Measurements from ENCODE around the gene ARF5. TPM values are rescaled to one million over a fixed set of nuclear protein-coding genes. Genes with fewer than 3 reads are reported as not detected.

Gene ARF5
- polyA plus RNA-seq, 1 donor (not counting 4 experiments of a cell fraction or from before 2014, with no cell fraction given): 274 TPM

DNA sequence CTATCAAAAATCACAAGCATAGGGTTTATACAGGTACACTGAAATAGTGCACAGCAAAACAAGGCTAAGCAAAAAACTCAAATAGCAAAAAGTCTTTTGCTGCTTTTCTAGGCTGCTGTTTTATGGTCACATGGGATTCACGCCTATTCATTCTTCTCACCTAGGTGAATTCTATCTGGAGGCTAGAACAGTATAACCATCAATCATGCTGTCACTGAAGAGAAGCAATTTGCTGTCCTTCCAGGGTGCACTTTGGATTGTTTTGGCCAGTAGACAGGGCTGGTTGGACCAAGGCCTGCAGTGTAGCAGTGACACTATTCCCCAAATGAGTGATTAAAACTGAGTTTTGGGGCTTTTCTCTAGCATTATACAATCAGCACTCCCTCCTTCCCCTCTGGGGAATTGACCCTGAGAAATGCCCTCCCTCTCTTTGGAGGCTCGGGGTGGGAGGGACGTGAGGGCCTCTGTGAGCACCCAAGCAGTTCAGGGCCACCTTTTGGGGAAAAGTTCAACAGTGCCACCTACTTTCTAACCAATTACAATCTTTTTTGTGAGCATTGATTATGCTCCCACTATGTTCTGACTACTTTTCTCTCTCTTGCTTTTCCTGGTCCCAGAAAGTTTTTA, 47.6 kb downstream of the ARF5 start:
- Histone ChIP-seq H3K9me3 (ENCODE audit: control insufficient read depth, low read depth, low read length) (no peaks in the 10 kb centered on the region), H3K36me3 (ENCODE audit: control insufficient read depth in 2 of 2, extremely low read depth in 1 of 2, insufficient read depth in 2 of 2, low read length in 2 of 2) (no peaks in the 10 kb centered on the region), H2AFZ (ENCODE audit: control insufficient read depth, low read length) (no peak overlapping the region), H3K27me3 (ENCODE audit: control insufficient read depth, extremely low read depth, insufficient read depth, low read length) (peaks cover 3% of the 10 kb centered on the region), H3K27ac (ENCODE audit: control insufficient read depth, insufficient read depth, low read length) (no peak overlapping the region), H3K79me2 (ENCODE audit: control insufficient read depth, insufficient read depth, low read length) (no peaks in the 10 kb centered on the region), H3K4me2 (ENCODE audit: control insufficient read depth, extremely low read depth, insufficient read depth, low read depth, low read length) (no peak overlapping the region), H4K20me1 (ENCODE audit: control insufficient read depth, extremely low read depth, insufficient read depth, low read length) (no peaks in the 10 kb centered on the region), H3K9me1 (ENCODE audit: control insufficient read depth, extremely low read depth, insufficient read depth, low read length) (no peaks in the 10 kb centered on the region), H3K4me1 (ENCODE audit: control insufficient read depth, extremely low read depth, insufficient read depth, low read length) (no peaks in the 10 kb centered on the region), H3K9ac (ENCODE audit: control insufficient read depth, extremely low read depth, insufficient read depth, low read length) (no peak overlapping the region), H3K4me3 (ENCODE audit: control insufficient read depth in 2 of 3, extremely low read depth in 1 of 3, insufficient read depth in 2 of 3, low read depth in 1 of 3, low read length in 3 of 3) (no peak overlapping the region)
- no peak for DNase-seq (ENCODE audit: low read depth, low spot score)
- TF ChIP-seq, protein P1, sequence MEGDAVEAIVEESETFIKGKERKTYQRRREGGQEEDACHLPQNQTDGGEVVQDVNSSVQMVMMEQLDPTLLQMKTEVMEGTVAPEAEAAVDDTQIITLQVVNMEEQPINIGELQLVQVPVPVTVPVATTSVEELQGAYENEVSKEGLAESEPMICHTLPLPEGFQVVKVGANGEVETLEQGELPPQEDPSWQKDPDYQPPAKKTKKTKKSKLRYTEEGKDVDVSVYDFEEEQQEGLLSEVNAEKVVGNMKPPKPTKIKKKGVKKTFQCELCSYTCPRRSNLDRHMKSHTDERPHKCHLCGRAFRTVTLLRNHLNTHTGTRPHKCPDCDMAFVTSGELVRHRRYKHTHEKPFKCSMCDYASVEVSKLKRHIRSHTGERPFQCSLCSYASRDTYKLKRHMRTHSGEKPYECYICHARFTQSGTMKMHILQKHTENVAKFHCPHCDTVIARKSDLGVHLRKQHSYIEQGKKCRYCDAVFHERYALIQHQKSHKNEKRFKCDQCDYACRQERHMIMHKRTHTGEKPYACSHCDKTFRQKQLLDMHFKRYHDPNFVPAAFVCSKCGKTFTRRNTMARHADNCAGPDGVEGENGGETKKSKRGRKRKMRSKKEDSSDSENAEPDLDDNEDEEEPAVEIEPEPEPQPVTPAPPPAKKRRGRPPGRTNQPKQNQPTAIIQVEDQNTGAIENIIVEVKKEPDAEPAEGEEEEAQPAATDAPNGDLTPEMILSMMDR (optimal IDR thresholded peaks at IDR 0.05 in 1 of 3, IDR thresholded peaks at IDR 0.05 in 1 of 3, conservative IDR thresholded peaks at IDR 0.05 in 1 of 3; ENCODE audit: extremely low read depth in 1 of 3, insufficient read depth in 2 of 3, low read length in 3 of 3): no peak
- no peak for TF ChIP-seq EZH2 (IDR thresholded peaks at IDR 0.05; ENCODE audit: low read length)
- FAIRE-seq: no peak
- dilution Hi-C loops (cut with MboI; ENCODE audit: extremely low pct_ligation_motif_present, low sequenced_read_pairs): no loop called here

DNA sequence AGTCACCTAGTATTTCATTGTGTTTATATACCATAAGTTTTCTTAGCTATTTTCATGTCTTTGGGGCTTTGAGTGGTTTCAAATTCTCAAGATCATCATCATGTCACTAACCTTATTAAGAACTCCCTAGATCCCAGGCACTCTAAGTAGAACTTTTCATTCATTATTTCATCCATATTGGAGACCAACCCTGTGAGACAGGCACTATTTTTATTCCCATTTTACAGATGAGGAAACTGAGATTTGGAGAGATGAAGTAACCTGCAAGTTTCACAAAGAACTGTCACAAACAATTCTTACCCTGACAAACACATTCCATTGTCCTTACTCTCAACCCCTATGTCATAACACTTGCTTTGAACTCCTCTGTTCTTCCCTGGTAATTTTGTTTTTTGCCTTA, 50.0 kb downstream of the ARF5 start:
- FAIRE-seq: no peak
- no peak overlapping the region for H2AFZ ChIP-seq (ENCODE audit: control insufficient read depth, low read length)

More for the DNA sequence above, 50.0 kb downstream of the ARF5 start:
- Histone ChIP-seq H3K27me3 (ENCODE audit: control insufficient read depth, extremely low read depth, insufficient read depth, low read length) (peaks cover 3% of the 10 kb centered on the region), H3K9ac (ENCODE audit: control insufficient read depth, extremely low read depth, insufficient read depth, low read length) (no peak overlapping the region), H3K4me2 (ENCODE audit: control insufficient read depth, extremely low read depth, insufficient read depth, low read depth, low read length) (no peak overlapping the region), H3K9me1 (ENCODE audit: control insufficient read depth, extremely low read depth, insufficient read depth, low read length) (no peaks in the 10 kb centered on the region), H3K36me3 (ENCODE audit: control insufficient read depth in 2 of 2, extremely low read depth in 1 of 2, insufficient read depth in 2 of 2, low read length in 2 of 2) (no peaks in the 10 kb centered on the region), H3K4me1 (ENCODE audit: control insufficient read depth, extremely low read depth, insufficient read depth, low read length) (no peaks in the 10 kb centered on the region), H3K9me3 (ENCODE audit: control insufficient read depth, low read depth, low read length) (no peaks in the 10 kb centered on the region), H3K79me2 (ENCODE audit: control insufficient read depth, insufficient read depth, low read length) (no peaks in the 10 kb centered on the region), H4K20me1 (ENCODE audit: control insufficient read depth, extremely low read depth, insufficient read depth, low read length) (no peaks in the 10 kb centered on the region), H3K4me3 (ENCODE audit: control insufficient read depth in 2 of 3, extremely low read depth in 1 of 3, insufficient read depth in 2 of 3, low read depth in 1 of 3, low read length in 3 of 3) (no peak overlapping the region), H3K27ac (ENCODE audit: control insufficient read depth, insufficient read depth, low read length) (no peak overlapping the region)
- TF ChIP-seq EZH2 (IDR thresholded peaks at IDR 0.05; ENCODE audit: low read length): no peak
- DNase-seq (ENCODE audit: low read depth, low spot score): no peak
- dilution Hi-C loops (cut with MboI; ENCODE audit: extremely low pct_ligation_motif_present, low sequenced_read_pairs): no loop called here

Other genes starting within 250 kb of the ARF5 start
- 11.4 to 18.0 TPM (median 13.5 TPM) in 3 replicates for gene ZNF800, start 195.7 kb upstream of the ARF5 start, polyA plus RNA-seq
- 8.7 to 9.5 TPM (median 8.9 TPM) in 3 replicates for gene GCC1, start 2.8 kb upstream of the ARF5 start, polyA plus RNA-seq
- gene FSCN3, start 5.3 kb downstream of the ARF5 start, polyA plus RNA-seq: 0.31 to 1.2 TPM (median 0.51 TPM) in 3 replicates
- not detected in 3 replicates for gene PAX4, start 29.7 kb downstream of the ARF5 start, polyA plus RNA-seq
- 140 to 173 TPM (median 150 TPM) in 3 replicates for gene SND1, start 63.8 kb downstream of the ARF5 start, polyA plus RNA-seq

All from keratinocyte (primary cell).